HL-60 (cell line): Measurements from ENCODE around the gene NR4A2.

Source experiments
- CTCF ChIP-seq: IDR thresholded peaks from one replicate; pipeline ENCODE4 v1.5.1; 2011; ENCODE audit warnings: low read length, control low read depth, inconsistent platforms; ENCODE audit not compliant: insufficient read depth
- GABPA ChIP-seq: IDR thresholded peaks from 2 replicates; pipeline ENCODE4 v1.6.1; 2012; ENCODE audit warnings: low read depth
- POLR2AphosphoS5 ChIP-seq: IDR thresholded peaks from 2 replicates; pipeline ENCODE4 v1.6.1; 2012; ENCODE audit warnings: low read depth

GRCh38 chr2:156323754-156324153 is 8.8 kb downstream of the NR4A2 start:
- TF ChIP-seq CTCF (no peak), POLR2AphosphoS5 (no peak), GABPA (no peak)
